ENCODE measurements around the gene PLEKHB2.

DNA sequence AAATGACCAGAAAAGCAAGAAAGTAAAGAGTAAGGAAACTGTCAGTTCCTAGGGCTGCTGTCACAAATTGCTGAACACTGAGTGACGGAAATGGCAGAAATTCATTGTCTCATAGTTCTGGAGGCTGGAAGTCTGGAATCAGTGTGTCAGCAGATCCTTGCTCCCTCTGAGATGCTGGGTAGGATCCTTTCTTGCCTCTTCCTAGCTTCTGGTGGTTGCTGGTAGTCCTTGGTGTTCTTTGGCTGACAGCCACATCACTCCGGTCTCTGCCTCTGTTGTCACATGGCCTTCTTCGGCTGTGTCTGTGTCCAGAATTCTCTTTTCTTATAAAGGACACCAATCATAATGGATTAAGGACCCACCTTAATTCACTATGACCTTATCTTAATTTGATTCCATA lies 21.9 kb downstream of the PLEKHB2 start:
- TF ChIP-seq, protein P1, sequence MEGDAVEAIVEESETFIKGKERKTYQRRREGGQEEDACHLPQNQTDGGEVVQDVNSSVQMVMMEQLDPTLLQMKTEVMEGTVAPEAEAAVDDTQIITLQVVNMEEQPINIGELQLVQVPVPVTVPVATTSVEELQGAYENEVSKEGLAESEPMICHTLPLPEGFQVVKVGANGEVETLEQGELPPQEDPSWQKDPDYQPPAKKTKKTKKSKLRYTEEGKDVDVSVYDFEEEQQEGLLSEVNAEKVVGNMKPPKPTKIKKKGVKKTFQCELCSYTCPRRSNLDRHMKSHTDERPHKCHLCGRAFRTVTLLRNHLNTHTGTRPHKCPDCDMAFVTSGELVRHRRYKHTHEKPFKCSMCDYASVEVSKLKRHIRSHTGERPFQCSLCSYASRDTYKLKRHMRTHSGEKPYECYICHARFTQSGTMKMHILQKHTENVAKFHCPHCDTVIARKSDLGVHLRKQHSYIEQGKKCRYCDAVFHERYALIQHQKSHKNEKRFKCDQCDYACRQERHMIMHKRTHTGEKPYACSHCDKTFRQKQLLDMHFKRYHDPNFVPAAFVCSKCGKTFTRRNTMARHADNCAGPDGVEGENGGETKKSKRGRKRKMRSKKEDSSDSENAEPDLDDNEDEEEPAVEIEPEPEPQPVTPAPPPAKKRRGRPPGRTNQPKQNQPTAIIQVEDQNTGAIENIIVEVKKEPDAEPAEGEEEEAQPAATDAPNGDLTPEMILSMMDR (IDR thresholded peaks at IDR 0.05): no peak
- TF ChIP-seq POLR2A (IDR thresholded peaks at IDR 0.05): no peak

Measured in adrenal gland (tissue), 5 donors.